ENCODE results near the gene CCL27.

The CCL27 gene, protein sequence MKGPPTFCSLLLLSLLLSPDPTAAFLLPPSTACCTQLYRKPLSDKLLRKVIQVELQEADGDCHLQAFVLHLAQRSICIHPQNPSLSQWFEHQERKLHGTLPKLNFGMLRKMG

DNA sequence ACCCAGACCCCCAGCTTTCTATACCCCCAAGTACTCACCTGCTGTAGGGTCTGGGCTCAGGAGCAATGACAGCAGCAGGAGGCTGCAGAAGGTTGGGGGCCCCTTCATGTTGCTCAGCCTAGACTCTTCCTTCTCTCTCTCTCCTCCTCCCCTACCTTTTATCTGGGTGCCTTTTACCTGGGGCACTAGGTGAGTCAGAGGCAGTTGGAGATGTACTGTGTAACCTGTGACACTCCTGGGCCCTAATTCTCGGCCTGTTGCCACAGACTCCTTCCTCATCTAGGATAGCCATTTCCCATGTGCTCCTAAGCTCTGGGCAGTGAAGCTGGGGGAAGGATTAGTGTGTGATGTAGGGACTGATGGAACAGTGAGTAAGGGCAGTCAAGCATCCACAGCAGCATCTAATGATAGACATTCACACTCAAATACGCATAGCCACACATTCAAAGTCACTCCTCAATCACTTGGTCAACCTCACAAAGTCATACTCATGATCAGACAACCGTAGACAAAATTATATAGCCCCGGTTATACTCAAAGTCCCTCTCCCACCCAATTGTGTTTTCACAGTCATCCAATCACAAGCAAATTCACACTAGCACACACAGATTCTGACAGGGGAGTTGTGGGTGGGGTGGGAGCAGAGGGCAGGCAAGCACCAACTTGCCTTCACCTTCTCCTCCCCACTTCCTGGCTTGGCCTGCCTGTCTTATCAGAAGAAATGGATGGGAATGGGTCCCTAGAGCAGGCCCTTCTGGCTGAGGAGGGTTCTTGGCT, at the start of gene CCL27:
TSS of gene CCL27 (minus strand) at position 132 of the 777 bp plus-strand sequence. CDS start at position 108, 24 bp downstream.
- DNase-seq (ENCODE audit: low read depth), result no peak
- in situ Hi-C loops (cut with HindIII; ENCODE audit: low sequenced_read_pairs), result no loop called here
- H3K4me3 ChIP-seq (ENCODE audit: low read depth, low read length), result no peak within 1 kb of the TSS
- TF ChIP-seq, protein P1, sequence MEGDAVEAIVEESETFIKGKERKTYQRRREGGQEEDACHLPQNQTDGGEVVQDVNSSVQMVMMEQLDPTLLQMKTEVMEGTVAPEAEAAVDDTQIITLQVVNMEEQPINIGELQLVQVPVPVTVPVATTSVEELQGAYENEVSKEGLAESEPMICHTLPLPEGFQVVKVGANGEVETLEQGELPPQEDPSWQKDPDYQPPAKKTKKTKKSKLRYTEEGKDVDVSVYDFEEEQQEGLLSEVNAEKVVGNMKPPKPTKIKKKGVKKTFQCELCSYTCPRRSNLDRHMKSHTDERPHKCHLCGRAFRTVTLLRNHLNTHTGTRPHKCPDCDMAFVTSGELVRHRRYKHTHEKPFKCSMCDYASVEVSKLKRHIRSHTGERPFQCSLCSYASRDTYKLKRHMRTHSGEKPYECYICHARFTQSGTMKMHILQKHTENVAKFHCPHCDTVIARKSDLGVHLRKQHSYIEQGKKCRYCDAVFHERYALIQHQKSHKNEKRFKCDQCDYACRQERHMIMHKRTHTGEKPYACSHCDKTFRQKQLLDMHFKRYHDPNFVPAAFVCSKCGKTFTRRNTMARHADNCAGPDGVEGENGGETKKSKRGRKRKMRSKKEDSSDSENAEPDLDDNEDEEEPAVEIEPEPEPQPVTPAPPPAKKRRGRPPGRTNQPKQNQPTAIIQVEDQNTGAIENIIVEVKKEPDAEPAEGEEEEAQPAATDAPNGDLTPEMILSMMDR (IDR thresholded peaks at IDR 0.05; ENCODE audit: low read depth, low read length, missing control alignments), result no peak

DNA sequence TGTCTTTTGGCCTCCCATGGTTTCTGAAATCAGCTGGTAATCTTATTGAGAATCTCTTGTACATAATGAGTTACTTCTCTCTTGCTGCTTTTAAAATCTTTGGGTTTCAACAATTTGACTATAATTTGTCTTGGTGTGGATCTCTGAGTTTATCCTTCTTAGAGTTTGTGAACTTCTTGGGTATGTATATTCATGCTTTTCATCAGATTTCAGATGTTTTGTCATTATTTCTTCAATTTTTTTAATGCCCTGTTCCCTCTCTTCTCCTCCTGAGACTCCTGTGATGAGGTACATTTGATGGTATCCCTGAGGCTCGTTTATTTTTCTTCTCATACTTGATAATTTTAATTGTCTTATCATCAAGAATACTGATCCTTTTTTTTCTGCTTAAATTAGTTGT, 49.7 kb upstream of the CCL27 start:
- no peak for DNase-seq (ENCODE audit: low read depth)
- H3K4me3 ChIP-seq (ENCODE audit: low read depth, low read length), result no peak overlapping the region
- TF ChIP-seq, protein P1 (IDR thresholded peaks at IDR 0.05; ENCODE audit: low read depth, low read length, missing control alignments), result no peak
- in situ Hi-C loops (cut with HindIII; ENCODE audit: low sequenced_read_pairs), result no loop called here

DNA sequence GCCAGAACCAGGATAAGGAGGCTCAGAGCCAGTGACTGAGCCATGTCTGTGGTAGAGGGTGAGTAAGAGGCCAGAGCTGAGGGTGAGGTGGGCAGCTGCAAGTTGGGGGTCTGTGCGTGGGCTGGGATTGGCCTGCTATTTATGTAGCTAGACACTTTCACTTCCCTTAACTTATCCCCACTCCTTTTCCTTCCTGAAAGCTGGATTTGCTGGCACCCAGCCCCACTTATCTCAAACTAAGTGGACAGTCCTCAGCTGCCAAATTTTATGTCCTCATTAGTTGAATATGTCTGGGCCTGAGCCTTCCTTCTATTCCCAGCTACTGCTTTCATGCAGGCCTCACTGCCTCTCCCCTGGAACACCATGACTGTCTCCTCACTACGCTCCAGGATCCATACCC, 47.6 kb upstream of the CCL27 start, which contains the start of gene CCL21:
TSS of gene CCL21 (minus strand) at position 114 of the 400 bp plus-strand sequence. CDS start at position 44, 70 bp downstream.
- in situ Hi-C loops (cut with HindIII; ENCODE audit: low sequenced_read_pairs), result no loop called here
- no peak for DNase-seq (ENCODE audit: low read depth)
- TF ChIP-seq, protein P1 (IDR thresholded peaks at IDR 0.05; ENCODE audit: low read depth, low read length, missing control alignments), result no peak
- H3K4me3 ChIP-seq (ENCODE audit: low read depth, low read length), result no peak within 1 kb of the TSS

DNA sequence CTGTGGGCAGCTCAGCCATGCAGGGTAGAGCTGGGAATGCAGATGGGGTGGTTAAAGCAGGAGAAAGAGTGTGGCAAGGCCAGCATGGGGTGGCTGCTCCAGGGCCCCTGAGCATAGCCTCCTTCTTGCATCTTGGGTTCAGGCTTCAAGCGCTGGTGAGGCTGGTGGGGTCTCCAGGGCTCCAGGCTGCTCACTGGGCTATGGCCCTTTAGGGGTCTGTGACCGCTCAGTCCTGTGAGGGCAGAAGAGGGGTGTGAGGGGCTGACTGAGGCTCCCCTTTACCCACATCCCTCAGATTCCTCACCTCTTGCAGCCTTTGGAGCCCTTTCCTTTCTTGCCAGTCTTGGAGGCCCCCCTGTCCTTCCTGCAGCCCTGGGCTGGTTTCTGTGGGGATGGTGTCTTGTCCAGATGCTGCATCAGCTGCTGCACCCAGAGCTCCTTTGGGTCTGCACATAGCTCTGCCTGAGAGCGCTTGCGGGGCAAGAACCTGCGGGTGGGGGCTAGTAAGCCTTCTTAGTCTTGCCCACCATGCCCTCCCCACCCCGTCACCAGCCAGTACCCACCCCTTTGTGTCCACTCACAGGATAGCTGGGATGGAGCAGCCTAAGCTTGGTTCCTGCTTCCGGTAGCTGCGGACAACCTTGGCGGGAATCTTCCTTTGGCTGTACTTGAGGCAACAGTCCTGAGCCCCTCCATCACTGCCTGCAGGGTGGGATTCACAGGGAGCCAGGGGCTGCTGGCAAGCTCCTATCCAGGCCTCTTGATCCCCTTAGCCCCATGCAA, 46.9 kb upstream of the CCL27 start:
- DNase-seq (ENCODE audit: low read depth), result no peak
- in situ Hi-C loops (cut with HindIII; ENCODE audit: low sequenced_read_pairs), result no loop called here
- TF ChIP-seq, protein P1 (IDR thresholded peaks at IDR 0.05; ENCODE audit: low read depth, low read length, missing control alignments), result no peak
- no peak overlapping the region for H3K4me3 ChIP-seq (ENCODE audit: low read depth, low read length)

DNA sequence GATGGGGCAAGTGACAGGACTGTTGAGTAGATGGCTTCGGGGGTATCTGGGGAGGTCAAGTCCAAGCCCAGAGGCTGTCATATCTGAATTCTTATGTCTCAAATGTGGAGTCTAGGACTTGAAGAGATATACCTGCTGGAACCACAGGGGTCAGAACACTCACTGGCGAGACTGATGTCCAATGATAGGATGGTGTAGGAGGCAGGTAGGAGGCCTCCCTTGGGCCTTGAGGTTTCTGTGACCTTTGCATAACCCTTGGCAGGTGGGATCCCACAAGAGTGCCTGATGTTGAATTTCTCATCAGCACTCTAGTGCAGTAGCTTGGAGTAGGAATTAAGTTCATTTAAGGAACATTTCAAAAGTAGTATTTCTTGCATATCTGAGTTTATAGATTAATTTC, 44.7 kb upstream of the CCL27 start:
- TF ChIP-seq, protein P1 (IDR thresholded peaks at IDR 0.05; ENCODE audit: low read depth, low read length, missing control alignments), result no peak
- no peak for DNase-seq (ENCODE audit: low read depth)
- in situ Hi-C loops (cut with HindIII; ENCODE audit: low sequenced_read_pairs), result no loop called here
- no peak overlapping the region for H3K4me3 ChIP-seq (ENCODE audit: low read depth, low read length)

Measured in astrocyte of the cerebellum (primary cell).